Suprapubic skin (tissue), 4 donors: ENCODE results near the gene ST6GAL1. TPM values are rescaled to one million over a fixed set of nuclear protein-coding genes. Genes with fewer than 3 reads are reported as not detected.

Experiments used
- DNase-seq, 2 donors: peaks; one replicate each; pipeline ENCODE4 v3.0.0-alpha.2; 2019; ENCODE audit warnings: low spot score in 2 of 2
- H3K27ac ChIP-seq: fragments of 200-600 bp; sonication (generic); one replicate; pipeline ENCODE4 v1.5.1; 2019
- H3K27me3 ChIP-seq: fragments of 200-600 bp; sonication (generic); one replicate; pipeline ENCODE4 v1.5.1; 2019
- H3K36me3 ChIP-seq: fragments of 200-600 bp; sonication (generic); one replicate; pipeline ENCODE4 v1.5.1; 2019
- H3K4me1 ChIP-seq: fragments of 200-600 bp; sonication (generic); one replicate; pipeline ENCODE4 v1.5.1; 2019
- H3K4me3 ChIP-seq: fragments of 200-600 bp; sonication (generic); one replicate; pipeline ENCODE4 v1.5.1; 2019; ENCODE audit warnings: mild to moderate bottlenecking
- H3K9me3 ChIP-seq: fragments of 200-600 bp; sonication (generic); one replicate; pipeline ENCODE4 v1.5.1; 2019
- CTCF ChIP-seq, 2 donors: fragments of 200-600 bp in 1 of 2; fragments of 450-650 bp in 1 of 2; sonication (generic) in 1 of 2; IDR thresholded peaks; one replicate each; pipeline ENCODE4 v1.5.1; 2016 to 2019; ENCODE audit warnings: antibody characterized with exemption in 2 of 2, mild to moderate bottlenecking in 1 of 2, moderate library complexity in 1 of 2
- EP300 ChIP-seq: sonication (generic); formaldehyde crosslinking; IDR thresholded peaks from one replicate; pipeline ENCODE4 v1.6.1; 2017; ENCODE audit warnings: antibody characterized with exemption
- POLR2A ChIP-seq, 2 donors: fragments of 450-650 bp; IDR thresholded peaks; one replicate each; pipeline ENCODE4 v1.6.1; 2017; ENCODE audit warnings: antibody characterized with exemption in 2 of 2, mild to moderate bottlenecking in 2 of 2, moderate library complexity in 2 of 2
- POLR2AphosphoS5 ChIP-seq, 3 donors: sonication (generic); formaldehyde crosslinking; IDR thresholded peaks; one replicate each; pipeline ENCODE4 v1.6.1; 2017; ENCODE audit warnings: antibody characterized with exemption in 3 of 3
- WGBS: methylation state at CpG from one replicate; pipeline ENCODE4 v1.1.5; 2018; 5-methylcytosine and 5-hydroxymethylcytosine counted together
- total RNA-seq, 4 donors: library from RNA; depleted of rRNA; stranded (reverse); fragments of >200 nt; gene quantifications; one replicate each; pipeline ENCODE4 v1.1.0, GENCODE V29; 2016

ST6GAL1 gene
- total RNA-seq, 4 donors from 2014 or later, result 23.9 to 42.2 (median 31.9) TPM

- no peak overlapping the region for H3K27ac ChIP-seq
- WGBS, result 85% methylated on average over 1 of the region's 1 CpG
- H3K27me3 ChIP-seq, result no peaks in the 10 kb centered on the region
- H3K9me3 ChIP-seq, result no peaks in the 10 kb centered on the region
- TF ChIP-seq POLR2AphosphoS5 (IDR thresholded peaks at IDR 0.05), result no peak
- no peak for TF ChIP-seq CTCF (IDR thresholded peaks at IDR 0.05)
- TF ChIP-seq POLR2A (IDR thresholded peaks at IDR 0.05), result no peak
- no peak for TF ChIP-seq EP300
- no peaks in the 10 kb centered on the region for H3K36me3 ChIP-seq
- H3K4me1 ChIP-seq, result peaks cover 8% of the 10 kb centered on the region
- H3K4me3 ChIP-seq, result no peak overlapping the region
- no peak for DNase-seq
Observed at GRCh38 chr3:186920796-186921195, 9.5 kb upstream of the ST6GAL1 start.

- Histone ChIP-seq H3K27me3 (no peaks in the 10 kb centered on the region), H3K4me1 (peaks cover 3% of the 10 kb centered on the region), H3K9me3 (no peaks in the 10 kb centered on the region), H3K4me3 (no peak overlapping the region), H3K27ac (no peak overlapping the region), H3K36me3 (no peaks in the 10 kb centered on the region)
- TF ChIP-seq EP300 (no peak), POLR2A (IDR thresholded peaks at IDR 0.05) (no peak), CTCF (IDR thresholded peaks at IDR 0.05) (no peak), POLR2AphosphoS5 (IDR thresholded peaks at IDR 0.05) (no peak)
- DNase-seq, result no peak
- WGBS, result 99% methylated on average over 3 of the region's 3 CpGs
Observed at GRCh38 chr3:186921578-186921977, 8.7 kb upstream of the ST6GAL1 start.

GRCh38 chr3:186922224-186922623, 8.1 kb upstream of the ST6GAL1 start:
- no peak for DNase-seq
- H3K4me1 ChIP-seq, result peaks cover 3% of the 10 kb centered on the region
- no peaks in the 10 kb centered on the region for H3K9me3 ChIP-seq
- H3K4me3 ChIP-seq, result no peak overlapping the region
- WGBS, result 95% methylated on average over 9 of the region's 9 CpGs
- H3K27ac ChIP-seq, result no peak overlapping the region
- H3K36me3 ChIP-seq, result no peaks in the 10 kb centered on the region
- TF ChIP-seq CTCF (IDR thresholded peaks at IDR 0.05), result no peak
- no peak for TF ChIP-seq POLR2A (IDR thresholded peaks at IDR 0.05)
- TF ChIP-seq EP300, result no peak
- no peak for TF ChIP-seq POLR2AphosphoS5 (IDR thresholded peaks at IDR 0.05)
- no peaks in the 10 kb centered on the region for H3K27me3 ChIP-seq

- no peaks in the 10 kb centered on the region for H3K27me3 ChIP-seq
- DNase-seq, result no peak
Observed at GRCh38 chr3:186922790-186923189, 7.5 kb upstream of the ST6GAL1 start.

GRCh38 chr3:186923241-186923640, 7.1 kb upstream of the ST6GAL1 start:
- Histone ChIP-seq H3K4me3 (no peak overlapping the region), H3K27me3 (no peaks in the 10 kb centered on the region), H3K9me3 (no peaks in the 10 kb centered on the region), H3K4me1 (peaks cover 3% of the 10 kb centered on the region), H3K36me3 (no peaks in the 10 kb centered on the region), H3K27ac (no peak overlapping the region)
- 80% methylated on average over 3 of the region's 3 CpGs for WGBS
- TF ChIP-seq CTCF (IDR thresholded peaks at IDR 0.05) (no peak), POLR2A (IDR thresholded peaks at IDR 0.05) (no peak), EP300 (no peak), POLR2AphosphoS5 (IDR thresholded peaks at IDR 0.05) (no peak)
- DNase-seq, result no peak

More at GRCh38 chr3:186922790-186923189, 7.5 kb upstream of the ST6GAL1 start:
- Histone ChIP-seq H3K4me3 (no peak overlapping the region), H3K9me3 (no peaks in the 10 kb centered on the region), H3K36me3 (no peaks in the 10 kb centered on the region), H3K4me1 (peaks cover 3% of the 10 kb centered on the region), H3K27ac (no peak overlapping the region)
- TF ChIP-seq EP300 (no peak), POLR2A (IDR thresholded peaks at IDR 0.05) (no peak), CTCF (IDR thresholded peaks at IDR 0.05) (no peak), POLR2AphosphoS5 (IDR thresholded peaks at IDR 0.05) (no peak)
- 71% methylated on average over 5 of the region's 5 CpGs for WGBS
